Kidney tubule cell (primary cell): ENCODE results near the gene LONRF2.
A peak's percentile ranks its signal among the peaks of the same experiment; 100 is the strongest.

ENCODE experiments used
- DNase-seq: peaks from one replicate; pipeline ENCODE4 v3.0.0-alpha.2; 2018; ENCODE audit warnings: low spot score

Gene LONRF2

GRCh38 chr2:100301881-100302584 lies 20.3 kb downstream of the LONRF2 start:
- no peak for DNase-seq

- DNase-seq, result no peak
These were observed 22.8 kb downstream of the LONRF2 start for GRCh38 chr2:100299548-100299947.

GRCh38 chr2:100297511-100297910 lies 24.8 kb downstream of the LONRF2 start:
- DNase-seq, result no peak

- no peak for DNase-seq
These were observed 28.2 kb downstream of the LONRF2 start for GRCh38 chr2:100294162-100294497.

GRCh38 chr2:100293341-100294161 lies 28.8 kb downstream of the LONRF2 start:
- peak; percentile 2 for DNase-seq

GRCh38 chr2:100292022-100292580 lies 30.2 kb downstream of the LONRF2 start:
- peak; percentile 98 for DNase-seq

- DNase-seq, result peak; percentile 96
These were observed 30.9 kb downstream of the LONRF2 start for GRCh38 chr2:100291152-100291970.

GRCh38 chr2:100290718-100291151 lies 31.6 kb downstream of the LONRF2 start:
- DNase-seq, result no peak

GRCh38 chr2:100289020-100289419 lies 33.3 kb downstream of the LONRF2 start:
- DNase-seq, result no peak

- DNase-seq, result peak; percentile 27
These were observed 36.0 kb downstream of the LONRF2 start for GRCh38 chr2:100286318-100286717.

GRCh38 chr2:100285691-100286090 lies 36.6 kb downstream of the LONRF2 start:
- peak; percentile 87 for DNase-seq

GRCh38 chr2:100285011-100285410 lies 37.3 kb downstream of the LONRF2 start:
- DNase-seq, result no peak

GRCh38 chr2:100283724-100284501 lies 38.4 kb downstream of the LONRF2 start:
- DNase-seq, result peak; percentile 7

GRCh38 chr2:100281521-100282438 lies 40.5 kb downstream of the LONRF2 start:
- no peak for DNase-seq

GRCh38 chr2:100279586-100280534 lies 42.4 kb downstream of the LONRF2 start:
- DNase-seq, result no peak

- DNase-seq, result no peak
These were observed 43.3 kb downstream of the LONRF2 start for GRCh38 chr2:100278986-100279385.

- no peak for DNase-seq
These were observed 43.8 kb downstream of the LONRF2 start for GRCh38 chr2:100278501-100278900.

- DNase-seq, result no peak
These were observed 44.6 kb downstream of the LONRF2 start for GRCh38 chr2:100277540-100278207.

GRCh38 chr2:100276716-100277115 lies 45.6 kb downstream of the LONRF2 start:
- no peak for DNase-seq
